OCI-LY1 (cell line): Measurements from ENCODE around the gene PC.

Source experiments
- H2AFZ ChIP-seq: fragments of 200-600 bp; sonication (generic), shearing (Covaris generic); 2 replicates; pipeline ENCODE4 v1.6.0; 2014; ENCODE audit warnings: antibody characterized with exemption, mild to moderate bottlenecking, low read length
- H3F3A ChIP-seq: fragments of 200-600 bp; sonication (generic), shearing (Covaris generic); 2 replicates; pipeline ENCODE4 v1.6.0; 2014; ENCODE audit warnings: mild to moderate bottlenecking, antibody characterized with exemption, low read length, moderate library complexity; ENCODE audit not compliant: insufficient read depth
- H3K27ac ChIP-seq: fragments of 200-600 bp; sonication (generic); 2 replicates; pipeline ENCODE4 v1.5.1; 2014; ENCODE audit warnings: low read length, mixed run types, mild to moderate bottlenecking, low read depth; ENCODE audit not compliant: poor library complexity, severe bottlenecking
- H3K27me3 ChIP-seq: fragments of 200-600 bp; sonication (generic); 2 replicates; pipeline ENCODE4 v1.6.0; 2014; ENCODE audit warnings: antibody characterized with exemption, mild to moderate bottlenecking, low read length, moderate library complexity; ENCODE audit not compliant: insufficient read depth
- H3K36me3 ChIP-seq: fragments of 200-600 bp; sonication (generic); 2 replicates; pipeline ENCODE4 v1.6.1; 2014; ENCODE audit warnings: mild to moderate bottlenecking, antibody characterized with exemption, low read length, moderate library complexity, mixed read lengths; ENCODE audit not compliant: insufficient read depth
- H3K4me1 ChIP-seq: fragments of 200-600 bp; sonication (generic); 2 replicates; pipeline ENCODE4 v1.5.1; 2014; ENCODE audit warnings: mild to moderate bottlenecking, low read length, moderate library complexity; ENCODE audit not compliant: insufficient read depth, severe bottlenecking
- H3K4me2 ChIP-seq: fragments of 200-600 bp; sonication (generic), shearing (Covaris generic); 2 replicates; pipeline ENCODE4 v1.6.1; 2014; ENCODE audit warnings: low read length
- H3K4me3 ChIP-seq: fragments of 200-600 bp; sonication (generic); 2 replicates; pipeline ENCODE4 v1.5.1; 2014; ENCODE audit warnings: low read length, low read depth, mild to moderate bottlenecking, mixed read lengths; ENCODE audit not compliant: poor library complexity, severe bottlenecking
- H3K79me2 ChIP-seq: fragments of 200-600 bp; shearing (Covaris generic); 2 replicates; pipeline ENCODE4 v1.6.1; 2016; ENCODE audit warnings: mixed run types, low read length, mixed read lengths; ENCODE audit not compliant: insufficient read depth
- H3K9ac ChIP-seq: fragments of 200-600 bp; sonication (generic), shearing (Covaris generic); 2 replicates; pipeline ENCODE4 v1.6.1; 2014; ENCODE audit warnings: mild to moderate bottlenecking, low read length, mixed read lengths
- H3K9me2 ChIP-seq: fragments of 200-600 bp; sonication (generic), shearing (Covaris generic); 2 replicates; pipeline ENCODE4 v1.6.1; 2014; ENCODE audit warnings: low read depth, mild to moderate bottlenecking, low read length, mixed read lengths
- H3K9me3 ChIP-seq: fragments of 200-600 bp; shearing (Covaris generic); 2 replicates; pipeline ENCODE4 v1.6.1; 2014; ENCODE audit warnings: low read length, mixed read lengths
- H4K20me1 ChIP-seq: fragments of 200-600 bp; sonication (generic), shearing (Covaris generic); 2 replicates; pipeline ENCODE4 v1.6.0; 2016; ENCODE audit warnings: mild to moderate bottlenecking, low read length; ENCODE audit not compliant: insufficient read depth
- CTCF ChIP-seq: fragments of 200-600 bp; sonication (generic), shearing (Covaris generic); IDR thresholded peaks from 2 replicates; pipeline ENCODE4 v1.5.1; 2017; ENCODE audit warnings: mild to moderate bottlenecking, antibody characterized with exemption, low read length, moderate library complexity, mixed read lengths
- EZH2 ChIP-seq: fragments of 200-600 bp; sonication (generic), shearing (Covaris generic); IDR thresholded peaks from 2 replicates; pipeline ENCODE4 v1.8.0; 2017; ENCODE audit warnings: borderline replicate concordance, mixed run types, mild to moderate bottlenecking, antibody characterized with exemption, low read length, moderate library complexity, mixed read lengths

PC gene

GRCh38 chr11:66878474-66878873 lies 79.7 kb downstream of the PC start:
- Histone ChIP-seq H3K79me2 (no peaks in the 10 kb centered on the region), H3K27ac (no peak overlapping the region), H3K4me1 (no peaks in the 10 kb centered on the region)

GRCh38 chr11:66877588-66878385 lies 80.4 kb downstream of the PC start:
- Histone ChIP-seq H3K27ac (no peak overlapping the region), H3K4me1 (no peaks in the 10 kb centered on the region), H3K27me3 (peaks cover 5% of the 10 kb centered on the region; the same call in 1 of the 2 replicates), H3K4me2 (no peak overlapping the region), H3K36me3 (no peaks in the 10 kb centered on the region), H3K9me2 (no peaks in the 10 kb centered on the region), H3K9me3 (no peaks in the 10 kb centered on the region), H3F3A (no peaks in the 10 kb centered on the region), H3K9ac (no peak overlapping the region), H3K4me3 (no peak overlapping the region), H3K79me2 (no peaks in the 10 kb centered on the region), H2AFZ (no peak overlapping the region), H4K20me1 (no peaks in the 10 kb centered on the region)
- TF ChIP-seq EZH2 (no peak), CTCF (no peak)

More at GRCh38 chr11:66878474-66878873, 79.7 kb downstream of the PC start:
- Histone ChIP-seq H3F3A (no peaks in the 10 kb centered on the region), H3K4me2 (no peak overlapping the region), H2AFZ (no peak overlapping the region), H3K4me3 (no peak overlapping the region), H3K9me2 (no peaks in the 10 kb centered on the region), H3K27me3 (peaks cover 5% of the 10 kb centered on the region; the same call in 1 of the 2 replicates), H4K20me1 (no peaks in the 10 kb centered on the region), H3K9ac (no peak overlapping the region), H3K9me3 (no peaks in the 10 kb centered on the region), H3K36me3 (no peaks in the 10 kb centered on the region)
- TF ChIP-seq CTCF (no peak), EZH2 (no peak)

GRCh38 chr11:66875378-66875777 lies 82.8 kb downstream of the PC start:
- no peaks in the 10 kb centered on the region for H3K36me3 ChIP-seq
- H3K4me2 ChIP-seq: no peak overlapping the region
- no peak overlapping the region for H3K9ac ChIP-seq
- H2AFZ ChIP-seq: no peak overlapping the region
- H3K27me3 ChIP-seq: peaks cover 5% of the 10 kb centered on the region; the same call in 1 of the 2 replicates
- no peaks in the 10 kb centered on the region for H3K4me1 ChIP-seq
- no peak overlapping the region for H3K4me3 ChIP-seq
- H3K9me3 ChIP-seq: no peaks in the 10 kb centered on the region
- no peak overlapping the region for H3K27ac ChIP-seq
- H3F3A ChIP-seq: no peaks in the 10 kb centered on the region
- H4K20me1 ChIP-seq: no peaks in the 10 kb centered on the region
- TF ChIP-seq EZH2 (no peak), CTCF (no peak)
- no peaks in the 10 kb centered on the region for H3K9me2 ChIP-seq
- H3K79me2 ChIP-seq: no peaks in the 10 kb centered on the region
